GM12878 (cell line): ENCODE results near the gene NOTCH3. TPM values are rescaled to one million over a fixed set of nuclear protein-coding genes. Genes with fewer than 3 reads are reported as not detected.

ENCODE experiments used
- ATAC-seq: fragments of 200-7000 bp; cut with Tn5 transposase; 3 replicates; pipeline ENCODE4 v1.9.1; 2020; ENCODE audit warnings: mild to moderate bottlenecking, moderate library complexity
- BruUV-seq: library from RNA; stranded (reverse); fragments of 400-500 nt; replicated peaks from 2 replicates; lab custom pipeline; 2021; lab: Mats Ljungman, UMichigan
- CTCF ChIA-PET: fragments of 300-600 bp; sonication (Branson Sonifier 250); formaldehyde crosslinking; extraction: SDS; loops from one replicate; lab custom pipeline; 2021; ENCODE audit warnings: inconsistent platforms; lab: Yijun Ruan, JAX
- POLR2A ChIA-PET: fragments of 350-600 bp; formaldehyde crosslinking; extraction: SDS; loops from one replicate; lab custom pipeline; 2021; ENCODE audit warnings: inconsistent platforms; lab: Charles Lee
- RAD21 ChIA-PET: fragments of 300-600 bp; sonication (Branson Sonifier 250); formaldehyde crosslinking; loops from one replicate; lab custom pipeline; 2023; ENCODE audit warnings: antibody characterized with exemption; ENCODE audit not compliant: unreplicated experiment; lab: Charles Lee
- SMC1A ChIA-PET: fragments of 300-600 bp; sonication (Branson Sonifier 250); formaldehyde crosslinking; loops from one replicate; lab custom pipeline; 2023; ENCODE audit not compliant: unreplicated experiment, uncharacterized antibody; lab: Charles Lee
- DNase-seq: peaks from one replicate; pipeline ENCODE4 v3.0.0-alpha.2; 2011; ENCODE audit warnings: low read depth, low spot score
- FAIRE-seq: peaks from 3 replicates; lab custom pipeline; 2011; peaks lifted over from hg19 to GRCh38; lab: Jason Lieb, UNC
- H2AFZ ChIP-seq: 2 replicates; pipeline ENCODE4 v1.6.0; 2011; ENCODE audit warnings: low read depth, low read length, control low read depth; ENCODE audit not compliant: control insufficient read depth
- H3K27ac ChIP-seq: 2 replicates; pipeline ENCODE4 v1.5.1; 2011; ENCODE audit warnings: control low read depth; ENCODE audit not compliant: control insufficient read depth, insufficient read depth
- H3K27me3 ChIP-seq, 2 experiments: replicated peaks in 1 of 2; 2 replicates each; pipeline versions ENCODE4 v1.6.0 to v1.6.1; 2011; ENCODE audit warnings: low read length in 1 of 2; ENCODE audit not compliant: control insufficient read depth in 2 of 2, insufficient read depth in 2 of 2
- H3K36me3 ChIP-seq, 2 experiments: 2 replicates each; pipeline ENCODE4 v1.5.1; 2011; ENCODE audit warnings: low read length in 1 of 2; ENCODE audit not compliant: control insufficient read depth in 2 of 2, insufficient read depth in 2 of 2
- H3K4me1 ChIP-seq: 2 replicates; pipeline ENCODE4 v1.6.1; 2011; ENCODE audit warnings: mild to moderate bottlenecking, low read length, moderate library complexity, mixed read lengths; ENCODE audit not compliant: control insufficient read depth, insufficient read depth
- H3K4me2 ChIP-seq: 2 replicates; pipeline ENCODE4 v1.6.0; 2011; ENCODE audit warnings: control low read depth; ENCODE audit not compliant: control insufficient read depth, insufficient read depth
- H3K4me3 ChIP-seq: fragments of 200-600 bp; sonication (generic); 2 replicates; pipeline ENCODE4 v1.5.1; 2016
- H3K79me2 ChIP-seq: 2 replicates; pipeline ENCODE4 v1.6.0; 2011; ENCODE audit warnings: low read length; ENCODE audit not compliant: control insufficient read depth, insufficient read depth
- H3K9ac ChIP-seq: 2 replicates; pipeline ENCODE4 v1.8.0; 2011; ENCODE audit warnings: low read length, control low read depth, mixed read lengths; ENCODE audit not compliant: control insufficient read depth, insufficient read depth
- H3K9me3 ChIP-seq: replicated peaks from 3 replicates; pipeline ENCODE4 v1.5.1; 2011; ENCODE audit warnings: mild to moderate bottlenecking, low read length; ENCODE audit not compliant: control insufficient read depth, insufficient read depth
- H4K20me1 ChIP-seq: 2 replicates; pipeline ENCODE4 v1.6.0; 2011; ENCODE audit not compliant: control insufficient read depth, insufficient read depth
- BHLHE40 ChIP-seq, 2 experiments: fragments of 450-650 bp in 1 of 2; IDR thresholded peaks; 2 replicates each; pipeline ENCODE4 v1.6.1; 2011 to 2017; ENCODE audit warnings: low read depth in 2 of 2, borderline replicate concordance in 1 of 2, improper control_type of control experiment in 1 of 2, low read length in 1 of 2, mild to moderate bottlenecking in 1 of 2
- CBFB ChIP-seq: IDR thresholded peaks from 2 replicates; pipeline ENCODE4 v1.6.1; 2016; ENCODE audit warnings: antibody characterized with exemption, low read depth
- CBX5 ChIP-seq: sonication (generic); IDR thresholded peaks from 2 replicates; pipeline ENCODE4 v1.6.1; 2016; ENCODE audit warnings: low read depth, moderate library complexity, mild to moderate bottlenecking, inconsistent platforms
- CHD4 ChIP-seq: fragments of 200-600 bp; sonication (generic); IDR thresholded peaks from 2 replicates; pipeline ENCODE4 v1.6.1; 2016; ENCODE audit warnings: mild to moderate bottlenecking
- DPF2 ChIP-seq: fragments of 450-650 bp; IDR thresholded peaks from 2 replicates; pipeline ENCODE4 v1.6.1; 2017; ENCODE audit warnings: mild to moderate bottlenecking
- MEF2B ChIP-seq: fragments of 450-650 bp; IDR thresholded peaks from 2 replicates; pipeline ENCODE4 v1.6.1; 2018; ENCODE audit warnings: mild to moderate bottlenecking, moderate library complexity; ENCODE audit not compliant: partially characterized antibody, poor library complexity, severe bottlenecking
- NRF1 ChIP-seq: conservative IDR thresholded peaks from 2 replicates; pipeline ENCODE4 v1.6.1; 2011; ENCODE audit warnings: mild to moderate bottlenecking, low read depth, low read length, improper control_type of control experiment
- REST ChIP-seq: IDR thresholded peaks from 2 replicates; pipeline ENCODE4 v1.6.1; 2012; ENCODE audit warnings: mild to moderate bottlenecking, low read depth, low read length
- USF2 ChIP-seq: IDR thresholded peaks from 2 replicates; pipeline ENCODE4 v1.6.1; 2011; ENCODE audit warnings: low read depth, low read length, improper control_type of control experiment, borderline replicate concordance
- WGBS: methylation state at CpG from one replicate; pipeline ENCODE4 v1.1.6; 2016; ENCODE audit warnings: low lambda C conversion rate; ENCODE audit not compliant: insufficient replicate concordance, insufficient coverage; ENCODE audit errors: missing lambda C conversion rate; 5-methylcytosine and 5-hydroxymethylcytosine counted together
- in situ Hi-C: fragments of 300-500 bp; cut with MboI; formaldehyde crosslinking; loops from 9 replicates; pipeline ENCODE4 v1.14.3; 2018; ENCODE audit warnings: mixed read lengths
- intact Hi-C: fragments of 100-400 bp; cut with micrococcal nuclease; formaldehyde crosslinking; loops from one replicate; pipeline ENCODE4 v1.14.2; 2022; ENCODE audit not compliant: unreplicated experiment
- polyA plus RNA-seq, 11 experiments: library from polyadenylated mRNA; depleted of rRNA in 4 of 11; unstranded in 6 of 11; stranded (reverse) in 5 of 11; fragments of >200 nt; fragmentation: Nextera tagmentation in 4 of 11; fragmentation: Illumina TruSeq in 1 of 11; extraction: Ambion mirVana in 4 of 11; extraction: Trizol in 1 of 11; gene quantifications; 1 replicate in 1 of 11; 2 replicates in 10 of 11; pipeline versions ENCODE4 v1.2.1 to v1.2.3, GENCODE V29; 2011 to 2016; ENCODE audit warnings: inconsistent platforms in 2 of 11, missing spikeins in 2 of 11, low read depth in 1 of 11
- total RNA-seq, 4 experiments: library from RNA; depleted of rRNA in 3 of 4; stranded (reverse); fragments of >200 nt in 3 of 4; fragmentation: Illumina TruSeq in 1 of 4; extraction: Trizol in 1 of 4; gene quantifications; 2 replicates each; pipeline versions ENCODE4 v1.2.1 to v1.2.3, GENCODE V29; 2013 to 2021

Gene NOTCH3
- total and polyA plus RNA-seq, 10 of the 15 experiments (the other 5 are each of a cell fraction or from before 2014, with no cell fraction given) = 0.01 to 0.42 (median 0.10) TPM; not detected in 5

GRCh38 chr19:15118789-15119494, 81.9 kb downstream of the NOTCH3 start:
- no peak for ATAC-seq
- in situ Hi-C loops = no loop called here
- H3K4me1 ChIP-seq = peaks cover 3% of the 10 kb centered on the region
- TF ChIP-seq CHD4 (no peak), CBFB (no peak)
- TF ChIP-seq, all 136 proteins: peak for 0
- FAIRE-seq (no peak), DNase-seq (no peak)
- no peak overlapping the region for H3K9ac ChIP-seq
- no peak overlapping the region for H3K27ac ChIP-seq
- peaks cover 5 to 11% of the 10 kb centered on the region in 2 experiments; a peak in 3 of 4 replicates for H3K36me3 ChIP-seq
- H4K20me1 ChIP-seq = no peaks in the 10 kb centered on the region
- RAD21 ChIA-PET = no interaction called here
- peaks cover 1% of the 10 kb centered on the region; the same call in 1 of the 2 replicates for H3K79me2 ChIP-seq
- no peak overlapping the region for H3K4me3 ChIP-seq
- no TSS peak for BruUV-seq
- no peak overlapping the region for H3K4me2 ChIP-seq
- H3K9me3 ChIP-seq = no peaks in the 10 kb centered on the region
- SMC1A ChIA-PET = no interaction called here
- WGBS = 92% methylated on average over 20 of the region's 20 CpGs
- POLR2A ChIA-PET = no interaction called here
- H3K27me3 ChIP-seq = no peaks in the 10 kb centered on the region
- no peak overlapping the region for H2AFZ ChIP-seq
- CTCF ChIA-PET = no interaction called here
- intact Hi-C loops = no loop called here

DNA sequence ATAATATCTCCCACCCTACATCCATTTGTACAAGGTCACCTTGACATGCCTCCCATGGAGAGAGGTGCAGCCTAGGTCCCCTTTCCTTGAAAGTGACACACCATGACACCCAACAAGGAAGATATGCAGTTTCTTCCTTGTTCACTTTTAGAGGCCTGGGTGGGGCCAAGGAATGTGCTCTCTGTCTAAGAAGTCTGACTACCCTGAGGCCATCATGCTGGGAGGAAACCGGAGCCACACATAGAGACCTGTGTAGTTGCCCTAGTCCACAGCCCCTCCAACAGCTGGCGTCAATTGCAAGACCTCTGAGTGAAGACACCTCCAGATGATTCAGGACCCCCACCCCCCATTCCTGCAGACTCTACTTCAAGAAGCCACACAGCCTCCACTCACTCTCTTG, 82.5 kb downstream of the NOTCH3 start:
- H3K9ac ChIP-seq = no peak overlapping the region
- in situ Hi-C loops (no loop called here), intact Hi-C loops (no loop called here)
- H3K27ac ChIP-seq = no peak overlapping the region
- TF ChIP-seq USF2 = no peak
- TF ChIP-seq MEF2B = no peak
- no peak for TF ChIP-seq REST
- TF ChIP-seq CBX5 = no peak
- TF ChIP-seq BHLHE40 (IDR thresholded peaks at IDR 0.05; ENCODE audit: borderline replicate concordance in 1 of 2, low read depth in 2 of 2, low read length in 1 of 2) = no peak
- TF ChIP-seq NRF1 = no peak
- TF ChIP-seq DPF2 = no peak
- CTCF ChIA-PET = no interaction called here
- WGBS = 100% methylated on average over 2 of the region's 2 CpGs
- DNase-seq = no peak
- no peaks in the 10 kb centered on the region for H3K4me1 ChIP-seq
- no peak overlapping the region for H3K4me3 ChIP-seq
- ATAC-seq = no peak
- no TSS peak for BruUV-seq
- POLR2A ChIA-PET = no interaction called here
- RAD21 ChIA-PET = no interaction called here
- H3K9me3 ChIP-seq = no peaks in the 10 kb centered on the region
- H4K20me1 ChIP-seq = no peaks in the 10 kb centered on the region
- peaks cover 5 to 11% of the 10 kb centered on the region in 2 experiments; a peak in 3 of 4 replicates for H3K36me3 ChIP-seq
- no peak overlapping the region for H3K4me2 ChIP-seq
- no peak for FAIRE-seq
- no peak overlapping the region for H2AFZ ChIP-seq
- no peaks in the 10 kb centered on the region for H3K27me3 ChIP-seq
- H3K79me2 ChIP-seq = no peaks in the 10 kb centered on the region
- SMC1A ChIA-PET = no interaction called here
